Transverse colon (tissue), 4 donors: ENCODE results near the gene PRG2. TPM values are rescaled to one million over a fixed set of nuclear protein-coding genes. Genes with fewer than 3 reads are reported as not detected.
"Not testable (repeated sequence)": the region's sequence is repeated elsewhere in the genome, so short reads cannot be mapped to it uniquely, and the experiment has no call there.

Experiments
- DNase-seq: peaks from one replicate; pipeline ENCODE4 v3.0.0-alpha.2; 2019
- H3K27ac ChIP-seq, 4 donors: fragments of 200-600 bp; sonication (generic); 2 replicates each; pipeline ENCODE4 v1.5.1; 2016 to 2018; ENCODE audit warnings: inconsistent platforms in 4 of 4
- H3K27me3 ChIP-seq: fragments of 200-600 bp; sonication (generic); 2 replicates; pipeline ENCODE4 v1.5.1; 2017; ENCODE audit warnings: inconsistent platforms
- H3K36me3 ChIP-seq, 4 donors: fragments of 200-600 bp; sonication (generic); 2 replicates each; pipeline ENCODE4 v1.5.1; 2017 to 2019; ENCODE audit warnings: inconsistent platforms in 4 of 4
- H3K4me1 ChIP-seq, 4 donors: fragments of 200-600 bp; sonication (generic); 2 replicates each; pipeline ENCODE4 v1.5.1; 2017 to 2020; ENCODE audit warnings: inconsistent platforms in 4 of 4
- H3K4me3 ChIP-seq, 4 donors: fragments of 200-600 bp; sonication (generic); 1 replicate in 1 of 4; 2 replicates in 3 of 4; pipeline versions ENCODE4 v1.5.1 to v1.6.1; 2017 to 2019; ENCODE audit warnings: inconsistent platforms in 4 of 4
- H3K9me3 ChIP-seq, 2 donors: fragments of 200-600 bp; sonication (generic); 2 replicates each; pipeline ENCODE4 v1.5.1; 2017 to 2019; ENCODE audit warnings: inconsistent platforms in 2 of 2
- CTCF ChIP-seq, 5 experiments: fragments of 200-600 bp in 3 of 5; fragments of 450-650 bp in 2 of 5; sonication (generic) in 3 of 5; IDR thresholded peaks; 1 replicate in 2 of 5; 2 replicates in 3 of 5; pipeline ENCODE4 v1.5.1; 2016 to 2017; ENCODE audit warnings: antibody characterized with exemption in 5 of 5, inconsistent platforms in 3 of 5, mild to moderate bottlenecking in 2 of 5, moderate library complexity in 1 of 5
- EP300 ChIP-seq: sonication (generic); formaldehyde crosslinking; IDR thresholded peaks from one replicate; pipeline ENCODE4 v1.6.1; 2017; ENCODE audit warnings: antibody characterized with exemption, low read depth
- POLR2A ChIP-seq: fragments of 450-650 bp; IDR thresholded peaks from one replicate; pipeline ENCODE4 v1.6.1; 2016; ENCODE audit warnings: antibody characterized with exemption, mild to moderate bottlenecking, moderate library complexity
- POLR2AphosphoS5 ChIP-seq, 3 donors: sonication (generic); formaldehyde crosslinking; IDR thresholded peaks; one replicate each; pipeline ENCODE4 v1.6.1; 2016; ENCODE audit warnings: antibody characterized with exemption in 3 of 3
- WGBS, 2 donors: methylation state at CpG; one replicate each; pipeline ENCODE4 v1.1.5; 2018; ENCODE audit warnings: low coverage in 1 of 2; 5-methylcytosine and 5-hydroxymethylcytosine counted together
- in situ Hi-C, 4 donors: fragments of 200-750 bp; cut with MboI; loops; one replicate each; pipeline versions ENCODE4 v1.15.0 to v1.15.1; 2017; ENCODE audit warnings: low sequenced_read_pairs in 3 of 4, low pct_ligation_motif_present in 1 of 4, low pct_unique_long_range_greater_than_20kb in 1 of 4
- intact Hi-C: fragments of 100-400 bp; cut with DNase I; formaldehyde crosslinking; loops from one replicate; pipeline ENCODE4 v1.15.1; 2023; ENCODE audit warnings: low total_unique reads
- total RNA-seq, 4 donors: library from RNA; depleted of rRNA; stranded (reverse); fragments of >200 nt; gene quantifications; one replicate each; pipeline ENCODE4 v1.1.0, GENCODE V29; 2016

Gene PRG2
- total RNA-seq, 4 donors from 2014 or later: not detected

- in situ Hi-C loops (loop anchor here in 3 of 4 donors (10.0 to 25.0 kb wide), 3 partner anchors 146 to 303 kb away; partner anchors contain the start of gene YPEL4 (in 3 of the 3)), intact Hi-C loops (no loop called here)
- 74% methylated on average over 6 of the region's 6 CpGs; no CpG with 5 or more reads in 1 of the 2 donors for WGBS, 2 donors
- no peak overlapping the region for H3K27ac ChIP-seq
- H3K27me3 ChIP-seq: no peaks in the 10 kb centered on the region
- no peaks in the 10 kb centered on the region for H3K9me3 ChIP-seq
- DNase-seq: no peak
- H3K4me3 ChIP-seq: no peak overlapping the region
- no peaks in the 10 kb centered on the region for H3K36me3 ChIP-seq
- peaks cover 0 to 5% (median 1%) of the 10 kb centered on the region in 4 donors for H3K4me1 ChIP-seq
- TF ChIP-seq EP300 (no peak), CTCF (IDR thresholded peaks at IDR 0.05) (no peak), POLR2A (no peak), POLR2AphosphoS5 (IDR thresholded peaks at IDR 0.05) (no peak)
These were observed 49.1 kb downstream of the PRG2 start for GRCh38 chr11:57341250-57341808.

- Histone ChIP-seq H3K4me1 (peaks cover 0 to 6% (median 5%) of the 10 kb centered on the region in 4 donors), H3K27ac (no peak overlapping the region), H3K27me3 (no peaks in the 10 kb centered on the region), H3K4me3 (no peak overlapping the region), H3K9me3 (no peaks in the 10 kb centered on the region), H3K36me3 (no peaks in the 10 kb centered on the region)
- 43% methylated on average over 12 of the region's 12 CpGs; no CpG with 5 or more reads in 1 of the 2 donors for WGBS, 2 donors
- TF ChIP-seq CTCF (IDR thresholded peaks at IDR 0.05): no peak
- no peak for TF ChIP-seq POLR2AphosphoS5 (IDR thresholded peaks at IDR 0.05)
- TF ChIP-seq POLR2A: no peak
- no peak for TF ChIP-seq EP300
- DNase-seq: no peak
- intact Hi-C loops: no loop called here
- in situ Hi-C loops: loop anchor here in 3 of 4 donors (10.0 to 25.0 kb wide), 3 partner anchors 147 to 305 kb away; partner anchors contain the start of gene YPEL4 (in 3 of the 3)
These were observed 50.3 kb downstream of the PRG2 start for GRCh38 chr11:57340039-57340615.

- in situ Hi-C loops: loop anchor here in 3 of 4 donors (25.0 kb wide), 2 partner anchors 148 to 298 kb away; partner anchors contain the start of gene YPEL4 (in 2 of the 3)
- intact Hi-C loops: no loop called here
- Histone ChIP-seq H3K27me3 (no peaks in the 10 kb centered on the region), H3K4me1 (peaks cover 7 to 14% (median 13%) of the 10 kb centered on the region in 4 donors), H3K36me3 (no peaks in the 10 kb centered on the region), H3K27ac (no peak overlapping the region), H3K4me3 (no peak overlapping the region), H3K9me3 (no peaks in the 10 kb centered on the region)
- DNase-seq: no peak
- WGBS, 2 donors: 95% methylated on average over 5 of the region's 5 CpGs; no CpG with 5 or more reads in 1 of the 2 donors
- no peak for TF ChIP-seq CTCF (IDR thresholded peaks at IDR 0.05)
- no peak for TF ChIP-seq POLR2A
- no peak for TF ChIP-seq EP300
- no peak for TF ChIP-seq POLR2AphosphoS5 (IDR thresholded peaks at IDR 0.05)
These were observed 51.1 kb downstream of the PRG2 start for GRCh38 chr11:57339328-57339727.

- H3K36me3 ChIP-seq: no peaks in the 10 kb centered on the region
- intact Hi-C loops: no loop called here
- H3K9me3 ChIP-seq: no peaks in the 10 kb centered on the region
- no peak within 1 kb of the TSS for H3K4me3 ChIP-seq
- DNase-seq: no peak
- peaks cover 9 to 23% (median 14%) of the 10 kb centered on the region in 4 donors for H3K4me1 ChIP-seq
- WGBS, 2 donors: 42% methylated on average over 4 of the region's 4 CpGs; no CpG with 5 or more reads in 1 of the 2 donors
- H3K27me3 ChIP-seq: no peaks in the 10 kb centered on the region
- no peak within 1 kb of the TSS for H3K27ac ChIP-seq
- in situ Hi-C loops: loop anchor here in 3 of 4 donors (25.0 kb wide), 2 partner anchors 149 to 299 kb away; partner anchors contain the start of gene YPEL4 (in 2 of the 3)
- TF ChIP-seq POLR2A: no peak
- no peak for TF ChIP-seq EP300
- no peak for TF ChIP-seq CTCF (IDR thresholded peaks at IDR 0.05)
- no peak for TF ChIP-seq POLR2AphosphoS5 (IDR thresholded peaks at IDR 0.05)
These were observed 52.3 kb downstream of the PRG2 start, which contains the start of gene P2RX3 for GRCh38 chr11:57338142-57338541. Gene P2RX3 (plus strand): TSS chr11:57338352. CDS start chr11:57338551, 199 bp downstream.

GRCh38 chr11:57336856-57337255 lies 53.6 kb downstream of the PRG2 start:
- H3K27me3 ChIP-seq, H3K36me3 ChIP-seq, H3K9me3 ChIP-seq, H3K4me3 ChIP-seq, intact Hi-C loops, H3K27ac ChIP-seq, DNase-seq: not testable (repeated sequence)
- 93 to 95% methylated on average over 3 to 6 of the region's 6 CpGs for WGBS, 2 donors
- H3K4me1 ChIP-seq: peaks cover 9 to 23% (median 14%) of the 10 kb centered on the region in 4 donors
- in situ Hi-C loops: loop anchor here in 3 of 4 donors (25.0 kb wide), 2 partner anchors 150 to 300 kb away; partner anchors contain the start of gene YPEL4 (in 2 of the 3)
